Regular cardiac myocyte (primary cell): Measurements from ENCODE around the gene GNRHR. TPM values are rescaled to one million over a fixed set of nuclear protein-coding genes. Genes with fewer than 3 reads are reported as not detected.

Experiments
- total RNA-seq: library from RNA; depleted of rRNA; stranded (reverse); fragments of >200 nt; gene quantifications from 2 replicates; pipeline ENCODE4 v1.2.3, GENCODE V29; 2014

The GNRHR gene, protein sequence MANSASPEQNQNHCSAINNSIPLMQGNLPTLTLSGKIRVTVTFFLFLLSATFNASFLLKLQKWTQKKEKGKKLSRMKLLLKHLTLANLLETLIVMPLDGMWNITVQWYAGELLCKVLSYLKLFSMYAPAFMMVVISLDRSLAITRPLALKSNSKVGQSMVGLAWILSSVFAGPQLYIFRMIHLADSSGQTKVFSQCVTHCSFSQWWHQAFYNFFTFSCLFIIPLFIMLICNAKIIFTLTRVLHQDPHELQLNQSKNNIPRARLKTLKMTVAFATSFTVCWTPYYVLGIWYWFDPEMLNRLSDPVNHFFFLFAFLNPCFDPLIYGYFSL
- not detected in 2 replicates for total RNA-seq

DNA sequence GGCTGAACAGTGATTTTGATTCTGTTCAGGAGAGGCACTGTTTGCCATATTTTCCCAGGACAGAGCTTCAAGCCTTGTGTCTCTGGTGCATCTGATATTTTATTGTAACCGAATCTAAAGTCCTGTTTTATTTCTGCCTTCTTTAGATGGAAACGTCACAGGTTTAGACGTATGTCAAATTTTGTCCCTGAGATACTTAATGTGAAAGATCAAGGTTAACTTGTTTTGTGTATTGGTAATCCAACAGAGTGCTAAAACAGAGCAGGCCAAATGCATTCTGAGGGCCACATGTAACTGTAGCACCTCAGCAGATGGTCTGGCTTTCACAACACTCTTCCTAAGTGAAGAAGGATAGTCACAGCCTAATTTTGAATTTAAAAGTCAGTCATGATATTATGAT is at the start of gene GNRHR:
TSS of gene GNRHR (minus strand) at position 101 of the 400 bp plus-strand sequence. CDS start at position 48, 53 bp downstream.

GRCh38 chr4:67700738-67701516 is 53.3 kb downstream of the GNRHR start, which contains the start of gene UBA6:
Gene UBA6 (minus strand): TSS chr4:67701155. CDS start chr4:67701119, 36 bp downstream.

Other genes starting within 250 kb of the GNRHR start
- gene CENPC, start 208.9 kb downstream of the GNRHR start, total RNA-seq, result 7.9 and 10.7 TPM in 2 replicates
- not detected in 2 replicates for gene STAP1, start 195.7 kb downstream of the GNRHR start, total RNA-seq
- 173 and 243 TPM in 2 replicates for gene UBA6, start 53.2 kb downstream of the GNRHR start, total RNA-seq
- not detected in 2 replicates for gene TMPRSS11D, start 129.6 kb upstream of the GNRHR start, total RNA-seq
- gene TMPRSS11A, start 209.1 kb upstream of the GNRHR start, total RNA-seq, result not detected in 2 replicates